ENCODE results near the gene CAPN1. TPM values are rescaled to one million over a fixed set of nuclear protein-coding genes. Genes with fewer than 3 reads are reported as not detected.

CAPN1 gene
- total RNA-seq, 1 experiment from 2014 or later = 256 TPM

DNA sequence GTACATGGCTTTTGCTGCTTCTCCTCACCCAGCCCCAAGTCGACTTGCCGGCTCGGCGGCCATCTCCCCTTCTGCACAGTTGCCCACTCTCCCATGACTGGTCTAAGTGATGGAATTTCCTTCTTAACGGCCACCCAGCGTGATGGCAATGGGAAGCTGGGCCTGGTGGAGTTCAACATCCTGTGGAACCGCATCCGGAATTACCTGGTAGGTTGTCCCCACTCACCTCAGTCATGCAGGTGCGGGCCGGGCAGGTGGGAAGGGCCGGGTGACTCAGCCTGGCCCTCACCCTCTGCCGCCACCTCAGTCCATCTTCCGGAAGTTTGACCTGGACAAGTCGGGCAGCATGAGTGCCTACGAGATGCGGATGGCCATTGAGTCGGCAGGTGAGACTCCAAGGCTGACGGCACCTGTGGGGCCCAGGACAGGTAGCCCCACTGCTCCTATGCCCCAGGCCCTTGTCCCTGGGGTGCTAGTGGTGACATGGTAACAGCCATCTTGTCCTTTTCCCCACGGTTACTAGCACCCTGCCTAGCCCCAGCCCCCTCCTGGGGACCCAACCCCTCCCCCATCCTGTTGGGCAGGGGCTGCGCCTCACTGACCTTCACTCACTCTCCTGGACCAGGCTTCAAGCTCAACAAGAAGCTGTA lies 28.1 kb downstream of the CAPN1 start:
- intact Hi-C loops (cut with micrococcal nuclease; ENCODE audit: unreplicated experiment) = no loop called here
- Histone ChIP-seq H3K4me1 (ENCODE audit: control insufficient read depth, insufficient read depth, low read length) (peaks cover 8% of the 10 kb centered on the region; the same call in 1 of the 2 replicates), H3K27ac (ENCODE audit: low read length) (no peak overlapping the region), H3K36me3 (ENCODE audit: control insufficient read depth, insufficient read depth, low read length) (peaks cover 6% of the 10 kb centered on the region), H3K9me3 (ENCODE audit: control insufficient read depth, insufficient read depth, low read depth, low read length) (no peaks in the 10 kb centered on the region), H3K27me3 (ENCODE audit: control insufficient read depth, insufficient read depth, low read length) (no peaks in the 10 kb centered on the region), H3K4me3 (ENCODE audit: low read depth in 2 of 2, low read length in 2 of 2) (no peak overlapping the region)
- no TSS peak for BruUV-seq (replicated peaks)
- no peak for ATAC-seq
- CTCF ChIA-PET = interaction anchor here (0.8 kb wide), 1 partner anchor 16 kb away, joined by 4 read pairs; no protein-coding TSS in a partner anchor
- DNase-seq (ENCODE audit: low read depth, low spot score) = no peak
- TF ChIP-seq SIN3A (IDR thresholded peaks at IDR 0.05; ENCODE audit: borderline replicate concordance, insufficient read depth, low read depth, low read length) = no peak
- TF ChIP-seq, protein P1, sequence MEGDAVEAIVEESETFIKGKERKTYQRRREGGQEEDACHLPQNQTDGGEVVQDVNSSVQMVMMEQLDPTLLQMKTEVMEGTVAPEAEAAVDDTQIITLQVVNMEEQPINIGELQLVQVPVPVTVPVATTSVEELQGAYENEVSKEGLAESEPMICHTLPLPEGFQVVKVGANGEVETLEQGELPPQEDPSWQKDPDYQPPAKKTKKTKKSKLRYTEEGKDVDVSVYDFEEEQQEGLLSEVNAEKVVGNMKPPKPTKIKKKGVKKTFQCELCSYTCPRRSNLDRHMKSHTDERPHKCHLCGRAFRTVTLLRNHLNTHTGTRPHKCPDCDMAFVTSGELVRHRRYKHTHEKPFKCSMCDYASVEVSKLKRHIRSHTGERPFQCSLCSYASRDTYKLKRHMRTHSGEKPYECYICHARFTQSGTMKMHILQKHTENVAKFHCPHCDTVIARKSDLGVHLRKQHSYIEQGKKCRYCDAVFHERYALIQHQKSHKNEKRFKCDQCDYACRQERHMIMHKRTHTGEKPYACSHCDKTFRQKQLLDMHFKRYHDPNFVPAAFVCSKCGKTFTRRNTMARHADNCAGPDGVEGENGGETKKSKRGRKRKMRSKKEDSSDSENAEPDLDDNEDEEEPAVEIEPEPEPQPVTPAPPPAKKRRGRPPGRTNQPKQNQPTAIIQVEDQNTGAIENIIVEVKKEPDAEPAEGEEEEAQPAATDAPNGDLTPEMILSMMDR (IDR thresholded peaks at IDR 0.05) = no peak
- TF ChIP-seq TCF7L2 (IDR thresholded peaks at IDR 0.05; ENCODE audit: low read depth, low read length) = no peak
- TF ChIP-seq POLR2AphosphoS5 (IDR thresholded peaks at IDR 0.05; ENCODE audit: low read depth, low read length) = no peak
- TF ChIP-seq, protein P2, sequence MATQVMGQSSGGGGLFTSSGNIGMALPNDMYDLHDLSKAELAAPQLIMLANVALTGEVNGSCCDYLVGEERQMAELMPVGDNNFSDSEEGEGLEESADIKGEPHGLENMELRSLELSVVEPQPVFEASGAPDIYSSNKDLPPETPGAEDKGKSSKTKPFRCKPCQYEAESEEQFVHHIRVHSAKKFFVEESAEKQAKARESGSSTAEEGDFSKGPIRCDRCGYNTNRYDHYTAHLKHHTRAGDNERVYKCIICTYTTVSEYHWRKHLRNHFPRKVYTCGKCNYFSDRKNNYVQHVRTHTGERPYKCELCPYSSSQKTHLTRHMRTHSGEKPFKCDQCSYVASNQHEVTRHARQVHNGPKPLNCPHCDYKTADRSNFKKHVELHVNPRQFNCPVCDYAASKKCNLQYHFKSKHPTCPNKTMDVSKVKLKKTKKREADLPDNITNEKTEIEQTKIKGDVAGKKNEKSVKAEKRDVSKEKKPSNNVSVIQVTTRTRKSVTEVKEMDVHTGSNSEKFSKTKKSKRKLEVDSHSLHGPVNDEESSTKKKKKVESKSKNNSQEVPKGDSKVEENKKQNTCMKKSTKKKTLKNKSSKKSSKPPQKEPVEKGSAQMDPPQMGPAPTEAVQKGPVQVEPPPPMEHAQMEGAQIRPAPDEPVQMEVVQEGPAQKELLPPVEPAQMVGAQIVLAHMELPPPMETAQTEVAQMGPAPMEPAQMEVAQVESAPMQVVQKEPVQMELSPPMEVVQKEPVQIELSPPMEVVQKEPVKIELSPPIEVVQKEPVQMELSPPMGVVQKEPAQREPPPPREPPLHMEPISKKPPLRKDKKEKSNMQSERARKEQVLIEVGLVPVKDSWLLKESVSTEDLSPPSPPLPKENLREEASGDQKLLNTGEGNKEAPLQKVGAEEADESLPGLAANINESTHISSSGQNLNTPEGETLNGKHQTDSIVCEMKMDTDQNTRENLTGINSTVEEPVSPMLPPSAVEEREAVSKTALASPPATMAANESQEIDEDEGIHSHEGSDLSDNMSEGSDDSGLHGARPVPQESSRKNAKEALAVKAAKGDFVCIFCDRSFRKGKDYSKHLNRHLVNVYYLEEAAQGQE (IDR thresholded peaks at IDR 0.05; ENCODE audit: insufficient read depth in 1 of 2, low read depth in 2 of 2, low read length in 1 of 2) = no peak
- POLR2A ChIA-PET = no interaction called here
- in situ Hi-C loops (cut with HindIII; ENCODE audit: low pct_unique_long_range_greater_than_20kb, low sequenced_read_pairs) = no loop called here

GRCh38 chr11:65210361-65210731 lies 28.6 kb downstream of the CAPN1 start:
- no peaks in the 10 kb centered on the region for H3K9me3 ChIP-seq (ENCODE audit: control insufficient read depth, insufficient read depth, low read depth, low read length)
- CTCF ChIA-PET = interaction anchor here (0.8 kb wide), 1 partner anchor 16 kb away, joined by 4 read pairs; no protein-coding TSS in a partner anchor
- intact Hi-C loops (cut with micrococcal nuclease; ENCODE audit: unreplicated experiment) (no loop called here), in situ Hi-C loops (cut with HindIII; ENCODE audit: low pct_unique_long_range_greater_than_20kb, low sequenced_read_pairs) (no loop called here)
- H3K27me3 ChIP-seq (ENCODE audit: control insufficient read depth, insufficient read depth, low read length) = no peaks in the 10 kb centered on the region
- peaks cover 6% of the 10 kb centered on the region for H3K36me3 ChIP-seq (ENCODE audit: control insufficient read depth, insufficient read depth, low read length)
- ATAC-seq (no peak), DNase-seq (ENCODE audit: low read depth, low spot score) (no peak)
- TF ChIP-seq, protein P2 (IDR thresholded peaks at IDR 0.05; ENCODE audit: insufficient read depth in 1 of 2, low read depth in 2 of 2, low read length in 1 of 2) = no peak
- TF ChIP-seq POLR2AphosphoS5 (IDR thresholded peaks at IDR 0.05; ENCODE audit: low read depth, low read length) = no peak
- POLR2A ChIA-PET = no interaction called here
- no TSS peak for BruUV-seq (replicated peaks)
- H3K27ac ChIP-seq (ENCODE audit: low read length) = no peak overlapping the region
- no peak overlapping the region for H3K4me3 ChIP-seq (ENCODE audit: low read depth in 2 of 2, low read length in 2 of 2)
- peaks cover 8% of the 10 kb centered on the region; the same call in 1 of the 2 replicates for H3K4me1 ChIP-seq (ENCODE audit: control insufficient read depth, insufficient read depth, low read length)

All from Panc1 (cell line).